ENCODE measurements around the gene CEACAM19. TPM values are rescaled to one million over a fixed set of nuclear protein-coding genes. Genes with fewer than 3 reads are reported as not detected.
"Not testable (repeated sequence)": the region's sequence is repeated elsewhere in the genome, so short reads cannot be mapped to it uniquely, and the experiment has no call there.

Gene CEACAM19
- total and polyA plus RNA-seq, 2 donors (not counting 1 experiment from before 2014, with no cell fraction given): 7.8 to 9.9 TPM

DNA sequence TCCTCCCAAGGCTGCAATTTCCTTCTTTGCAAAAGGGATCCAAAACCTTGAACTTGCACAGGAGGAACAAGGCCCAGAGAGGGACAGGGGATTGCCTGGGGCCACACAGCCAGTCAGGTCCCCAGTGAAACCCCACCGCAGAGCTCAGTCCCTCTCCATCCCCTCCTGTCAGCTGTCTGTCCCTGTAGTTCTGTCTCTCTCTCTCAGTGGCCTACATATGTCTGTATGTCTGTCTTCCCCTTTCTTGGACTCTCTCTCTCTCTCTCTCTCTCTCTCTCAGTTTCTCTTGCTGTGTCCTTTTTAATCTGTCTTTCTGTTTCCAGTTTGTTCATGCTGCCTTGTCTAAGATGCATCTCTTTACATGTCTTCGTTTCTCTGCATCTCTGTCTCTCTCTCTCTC is 11.5 kb downstream of the CEACAM19 start:
- Histone ChIP-seq H2AFZ (ENCODE audit: low read length) (no peak overlapping the region), H3K9ac (ENCODE audit: insufficient read depth, low read length) (no peak overlapping the region), H4K20me1 (ENCODE audit: control insufficient read depth, extremely low read depth, insufficient read depth, low read length) (no peaks in the 10 kb centered on the region), H3K4me3 (replicated peaks in 1 of 4; ENCODE audit: control extremely low read depth in 1 of 4, insufficient read depth in 1 of 4, low read depth in 3 of 4, low read length in 4 of 4) (no peak overlapping the region), H3K27me3 (ENCODE audit: control insufficient read depth, insufficient read depth, low read length) (no peaks in the 10 kb centered on the region), H3K4me2 (ENCODE audit: extremely low read depth, insufficient read depth, low read length) (no peak overlapping the region), H3K4me1 (ENCODE audit: control insufficient read depth, extremely low read depth, insufficient read depth, low read length) (peaks cover 5% of the 10 kb centered on the region), H3K36me3 (ENCODE audit: control insufficient read depth, insufficient read depth, low read length) (peaks cover 12% of the 10 kb centered on the region), H3K79me2 (ENCODE audit: control insufficient read depth, insufficient read depth, low read length) (no peaks in the 10 kb centered on the region), H3K27ac (ENCODE audit: insufficient read depth, low read length) (no peak overlapping the region), H3K9me3 (ENCODE audit: control insufficient read depth, insufficient read depth, low read depth, low read length) (no peaks in the 10 kb centered on the region)
- no peak for DNase-seq (ENCODE audit: low read depth in 2 of 2)
- TF ChIP-seq EZH2 (IDR thresholded peaks at IDR 0.05; ENCODE audit: low read length, missing control alignments): no peak
- TF ChIP-seq, protein P1, sequence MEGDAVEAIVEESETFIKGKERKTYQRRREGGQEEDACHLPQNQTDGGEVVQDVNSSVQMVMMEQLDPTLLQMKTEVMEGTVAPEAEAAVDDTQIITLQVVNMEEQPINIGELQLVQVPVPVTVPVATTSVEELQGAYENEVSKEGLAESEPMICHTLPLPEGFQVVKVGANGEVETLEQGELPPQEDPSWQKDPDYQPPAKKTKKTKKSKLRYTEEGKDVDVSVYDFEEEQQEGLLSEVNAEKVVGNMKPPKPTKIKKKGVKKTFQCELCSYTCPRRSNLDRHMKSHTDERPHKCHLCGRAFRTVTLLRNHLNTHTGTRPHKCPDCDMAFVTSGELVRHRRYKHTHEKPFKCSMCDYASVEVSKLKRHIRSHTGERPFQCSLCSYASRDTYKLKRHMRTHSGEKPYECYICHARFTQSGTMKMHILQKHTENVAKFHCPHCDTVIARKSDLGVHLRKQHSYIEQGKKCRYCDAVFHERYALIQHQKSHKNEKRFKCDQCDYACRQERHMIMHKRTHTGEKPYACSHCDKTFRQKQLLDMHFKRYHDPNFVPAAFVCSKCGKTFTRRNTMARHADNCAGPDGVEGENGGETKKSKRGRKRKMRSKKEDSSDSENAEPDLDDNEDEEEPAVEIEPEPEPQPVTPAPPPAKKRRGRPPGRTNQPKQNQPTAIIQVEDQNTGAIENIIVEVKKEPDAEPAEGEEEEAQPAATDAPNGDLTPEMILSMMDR (conservative IDR thresholded peaks at IDR 0.05 in 1 of 2, IDR thresholded peaks at IDR 0.05 in 1 of 2; ENCODE audit: low read depth in 1 of 2, low read length in 2 of 2): no peak

DNA sequence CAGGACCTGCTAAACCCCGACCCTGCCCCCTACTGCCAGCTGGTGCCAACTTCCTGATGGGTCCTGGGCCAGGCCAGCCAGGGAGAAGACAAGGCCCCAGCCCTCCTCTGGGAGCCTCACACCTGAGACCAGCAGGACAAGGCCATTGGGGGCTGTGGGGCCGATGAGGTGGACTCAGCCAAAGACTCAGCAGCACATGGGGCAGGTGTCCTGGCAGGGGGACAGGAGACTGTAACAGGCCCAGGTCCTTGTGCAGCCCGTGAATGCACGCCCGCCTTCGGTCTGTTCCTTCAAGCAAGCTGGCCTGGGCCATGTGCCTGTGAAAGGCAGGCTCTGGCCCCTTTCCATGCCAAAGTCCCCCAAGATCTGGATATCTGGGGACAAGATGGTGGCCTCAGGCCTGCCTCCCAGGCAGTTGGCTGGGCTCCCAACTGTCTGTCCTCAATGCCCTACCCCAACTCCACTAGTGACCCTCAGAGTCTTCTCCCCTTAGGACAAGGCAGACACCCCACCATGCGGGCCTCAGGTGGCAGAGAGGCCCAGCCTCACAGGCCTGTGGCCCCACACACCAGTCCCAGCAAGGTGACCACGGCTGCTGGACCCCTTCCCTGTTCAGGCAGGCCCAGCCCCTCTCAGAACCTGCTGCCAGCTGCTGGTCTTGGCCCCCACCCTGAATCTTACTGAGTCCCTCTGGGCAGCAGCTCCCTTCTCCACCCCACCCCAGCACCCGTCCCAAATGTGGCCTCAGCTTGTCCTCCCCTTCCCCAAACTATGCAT is 12.3 kb downstream of the CEACAM19 start:
- TF ChIP-seq EZH2 (IDR thresholded peaks at IDR 0.05; ENCODE audit: low read length, missing control alignments): no peak
- TF ChIP-seq, protein P1 (conservative IDR thresholded peaks at IDR 0.05 in 1 of 2, IDR thresholded peaks at IDR 0.05 in 1 of 2; ENCODE audit: low read depth in 1 of 2, low read length in 2 of 2): no peak
- no peaks in the 10 kb centered on the region for H3K79me2 ChIP-seq (ENCODE audit: control insufficient read depth, insufficient read depth, low read length)
- no peaks in the 10 kb centered on the region for H4K20me1 ChIP-seq (ENCODE audit: control insufficient read depth, extremely low read depth, insufficient read depth, low read length)
- no peak for DNase-seq (ENCODE audit: low read depth in 2 of 2)
- H3K4me3 ChIP-seq (replicated peaks in 1 of 4; ENCODE audit: control extremely low read depth in 1 of 4, insufficient read depth in 1 of 4, low read depth in 3 of 4, low read length in 4 of 4): no peak overlapping the region
- no peak overlapping the region for H3K4me2 ChIP-seq (ENCODE audit: extremely low read depth, insufficient read depth, low read length)
- peaks cover 5% of the 10 kb centered on the region for H3K4me1 ChIP-seq (ENCODE audit: control insufficient read depth, extremely low read depth, insufficient read depth, low read length)
- peaks cover 12% of the 10 kb centered on the region for H3K36me3 ChIP-seq (ENCODE audit: control insufficient read depth, insufficient read depth, low read length)
- no peak overlapping the region for H3K27ac ChIP-seq (ENCODE audit: insufficient read depth, low read length)
- no peaks in the 10 kb centered on the region for H3K9me3 ChIP-seq (ENCODE audit: control insufficient read depth, insufficient read depth, low read depth, low read length)
- H3K27me3 ChIP-seq (ENCODE audit: control insufficient read depth, insufficient read depth, low read length): no peaks in the 10 kb centered on the region
- H2AFZ ChIP-seq (ENCODE audit: low read length): no peak overlapping the region
- no peak overlapping the region for H3K9ac ChIP-seq (ENCODE audit: insufficient read depth, low read length)

DNA sequence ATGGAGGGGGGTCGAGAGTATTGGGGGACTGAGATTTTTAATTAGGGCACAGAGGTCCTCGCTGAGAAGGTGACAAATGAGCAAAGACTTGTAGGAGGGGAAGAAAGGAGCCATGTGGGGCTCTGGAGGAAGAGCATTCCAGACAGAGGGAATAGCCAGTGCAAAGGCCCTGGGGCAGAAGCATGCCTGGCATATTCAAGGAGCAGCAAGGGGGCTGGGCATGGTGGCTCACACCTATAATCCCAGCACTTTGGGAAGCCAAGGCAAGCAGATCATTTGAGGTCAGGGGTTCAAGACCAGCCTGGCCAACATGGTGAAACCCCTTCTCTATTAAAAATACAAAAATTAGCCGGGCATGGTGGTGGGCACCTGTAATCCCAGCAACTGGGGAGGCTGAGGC is 13.1 kb downstream of the CEACAM19 start:
- not testable (repeated sequence) for H3K4me3 ChIP-seq (replicated peaks in 1 of 4; ENCODE audit: control extremely low read depth in 1 of 4, insufficient read depth in 1 of 4, low read depth in 3 of 4, low read length in 4 of 4); H3K4me1 ChIP-seq (ENCODE audit: control insufficient read depth, extremely low read depth, insufficient read depth, low read length); H3K27me3 ChIP-seq (ENCODE audit: control insufficient read depth, insufficient read depth, low read length); H3K4me2 ChIP-seq (ENCODE audit: extremely low read depth, insufficient read depth, low read length); H3K79me2 ChIP-seq (ENCODE audit: control insufficient read depth, insufficient read depth, low read length); H3K9me3 ChIP-seq (ENCODE audit: control insufficient read depth, insufficient read depth, low read depth, low read length); H4K20me1 ChIP-seq (ENCODE audit: control insufficient read depth, extremely low read depth, insufficient read depth, low read length); DNase-seq (ENCODE audit: low read depth in 2 of 2); H2AFZ ChIP-seq (ENCODE audit: low read length); H3K36me3 ChIP-seq (ENCODE audit: control insufficient read depth, insufficient read depth, low read length); H3K9ac ChIP-seq (ENCODE audit: insufficient read depth, low read length)
- peak overlapping the region; percentile 77 for H3K27ac ChIP-seq (ENCODE audit: insufficient read depth, low read length)
